Astrocyte of the spinal cord (primary cell): ENCODE results near the gene OLFM2.
"Not testable (repeated sequence)": the region's sequence is repeated elsewhere in the genome, so short reads cannot be mapped to it uniquely, and the experiment has no call there.

Source experiments
- DNase-seq: peaks from one replicate; pipeline ENCODE4 v3.0.0; 2011; ENCODE audit warnings: low read depth, low spot score
- H3K4me3 ChIP-seq: 2 replicates; pipeline ENCODE4 v1.5.1; 2011; ENCODE audit warnings: low read depth, mild to moderate bottlenecking, low read length, moderate library complexity
- in situ Hi-C: cut with HindIII; loops from 2 replicates; pipeline ENCODE4 v1.10.0; 2017; ENCODE audit warnings: low sequenced_read_pairs
- TF ChIP-seq, protein P1 (sequence below): IDR thresholded peaks from 2 replicates; pipeline ENCODE4 v1.5.1; 2012; ENCODE audit warnings: low read depth, mild to moderate bottlenecking, low read length, inconsistent platforms

Gene OLFM2

DNA sequence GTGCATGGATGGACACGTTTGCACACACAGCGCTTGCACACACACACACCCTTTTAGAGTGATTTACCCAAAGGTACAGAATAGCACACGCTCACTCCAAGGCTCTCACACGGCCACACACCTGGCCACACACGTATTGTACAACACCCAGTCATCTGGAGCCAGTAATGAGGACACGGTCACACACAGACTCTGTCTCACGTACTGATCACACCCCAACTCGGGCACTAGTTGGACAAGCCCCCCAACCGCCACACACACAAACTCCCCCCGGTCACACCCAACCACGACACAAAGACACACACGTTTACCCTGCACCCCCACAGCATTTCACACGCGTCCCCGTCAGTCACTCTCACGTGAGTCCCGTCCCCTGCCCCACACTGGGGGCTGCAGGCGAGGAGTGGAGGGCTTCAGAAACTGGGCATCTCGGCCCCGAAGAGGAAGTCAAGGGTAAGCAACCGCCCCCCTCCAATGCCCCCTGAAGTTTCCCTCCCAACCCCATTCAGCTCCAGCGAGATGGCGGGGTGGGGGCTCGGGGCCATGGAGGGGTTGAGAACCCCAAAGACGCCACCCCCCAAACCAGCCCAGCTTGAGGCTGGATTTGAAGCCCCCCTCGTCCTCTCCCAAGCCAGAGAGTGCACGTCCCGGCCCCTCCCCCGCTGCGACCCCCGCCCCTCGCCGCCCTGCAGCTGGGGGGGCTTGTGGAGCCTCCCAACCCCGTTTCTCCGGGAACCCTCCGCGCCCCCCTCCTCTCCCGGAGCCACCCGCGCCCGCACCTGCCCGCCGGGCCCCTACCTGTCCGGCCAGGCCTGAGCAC, 599 bp downstream of the OLFM2 start:
- TF ChIP-seq, protein P1, sequence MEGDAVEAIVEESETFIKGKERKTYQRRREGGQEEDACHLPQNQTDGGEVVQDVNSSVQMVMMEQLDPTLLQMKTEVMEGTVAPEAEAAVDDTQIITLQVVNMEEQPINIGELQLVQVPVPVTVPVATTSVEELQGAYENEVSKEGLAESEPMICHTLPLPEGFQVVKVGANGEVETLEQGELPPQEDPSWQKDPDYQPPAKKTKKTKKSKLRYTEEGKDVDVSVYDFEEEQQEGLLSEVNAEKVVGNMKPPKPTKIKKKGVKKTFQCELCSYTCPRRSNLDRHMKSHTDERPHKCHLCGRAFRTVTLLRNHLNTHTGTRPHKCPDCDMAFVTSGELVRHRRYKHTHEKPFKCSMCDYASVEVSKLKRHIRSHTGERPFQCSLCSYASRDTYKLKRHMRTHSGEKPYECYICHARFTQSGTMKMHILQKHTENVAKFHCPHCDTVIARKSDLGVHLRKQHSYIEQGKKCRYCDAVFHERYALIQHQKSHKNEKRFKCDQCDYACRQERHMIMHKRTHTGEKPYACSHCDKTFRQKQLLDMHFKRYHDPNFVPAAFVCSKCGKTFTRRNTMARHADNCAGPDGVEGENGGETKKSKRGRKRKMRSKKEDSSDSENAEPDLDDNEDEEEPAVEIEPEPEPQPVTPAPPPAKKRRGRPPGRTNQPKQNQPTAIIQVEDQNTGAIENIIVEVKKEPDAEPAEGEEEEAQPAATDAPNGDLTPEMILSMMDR, result no peak
- in situ Hi-C loops, result no loop called here
- DNase-seq, result no peak
- H3K4me3 ChIP-seq, result no peak overlapping the region

DNA sequence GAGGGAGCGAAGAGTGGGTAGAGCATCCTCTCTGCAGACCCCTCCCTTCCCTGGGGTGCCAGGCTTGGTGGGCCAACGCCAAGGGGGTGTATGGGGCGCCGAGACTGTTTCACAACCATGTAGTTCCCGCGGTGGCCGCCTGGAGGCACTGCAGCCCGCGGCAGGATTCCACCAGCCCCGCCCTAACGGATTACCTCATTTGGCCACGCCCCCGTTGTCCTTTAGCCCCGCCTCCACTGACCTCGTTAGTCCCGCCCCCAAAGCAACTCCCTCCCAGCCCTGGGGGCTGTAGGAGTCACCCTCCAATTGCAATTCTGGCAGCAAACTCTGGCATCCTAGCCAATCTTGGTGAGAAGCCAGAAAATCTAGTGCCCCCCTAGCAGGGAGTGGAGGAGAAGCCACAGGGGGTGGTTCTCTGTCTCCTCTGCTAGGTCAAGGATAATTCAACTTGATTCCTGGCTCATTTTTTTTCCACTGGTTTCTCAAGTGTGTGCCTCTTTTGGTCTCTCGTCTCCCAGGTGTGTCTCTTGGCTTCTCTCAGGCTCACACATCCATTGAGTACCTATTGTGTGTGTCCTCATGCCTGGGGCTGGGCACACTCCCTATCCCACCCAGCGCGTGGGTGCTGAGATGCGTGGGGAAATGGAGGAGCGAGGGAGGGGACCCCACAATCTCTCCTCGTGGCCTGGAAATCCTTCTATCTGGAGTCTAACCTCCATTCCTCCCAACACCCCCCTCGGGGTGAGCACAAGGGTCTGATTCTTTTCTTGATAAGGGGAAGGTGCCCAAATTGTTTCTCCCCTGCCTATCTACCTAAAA, 2.0 kb downstream of the OLFM2 start:
- TF ChIP-seq, protein P1, result peak; percentile 89
- peak; percentile 53 for DNase-seq
- no peak overlapping the region for H3K4me3 ChIP-seq
- in situ Hi-C loops, result no loop called here

DNA sequence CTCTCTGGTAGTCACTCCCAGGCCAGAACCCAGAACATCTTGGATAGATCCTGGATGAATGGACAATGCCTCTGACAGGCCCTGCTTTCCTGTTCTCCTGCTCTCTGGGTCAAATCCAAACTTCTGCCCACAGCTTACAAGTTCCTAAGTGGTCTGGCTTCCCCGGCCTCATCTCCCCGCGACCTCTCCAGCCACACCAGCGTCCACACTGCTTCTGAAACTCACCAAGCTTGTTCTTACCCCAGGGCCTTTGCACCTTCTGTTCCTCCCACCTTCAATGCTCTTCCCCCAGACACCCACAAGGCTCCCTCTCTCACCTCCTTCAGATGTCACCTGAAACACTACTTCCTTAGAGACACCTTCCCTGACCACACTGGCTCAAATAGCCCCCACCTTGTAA, 3.5 kb downstream of the OLFM2 start:
- no peak for DNase-seq
- TF ChIP-seq, protein P1, result no peak
- in situ Hi-C loops, result no loop called here
- no peak overlapping the region for H3K4me3 ChIP-seq

DNA sequence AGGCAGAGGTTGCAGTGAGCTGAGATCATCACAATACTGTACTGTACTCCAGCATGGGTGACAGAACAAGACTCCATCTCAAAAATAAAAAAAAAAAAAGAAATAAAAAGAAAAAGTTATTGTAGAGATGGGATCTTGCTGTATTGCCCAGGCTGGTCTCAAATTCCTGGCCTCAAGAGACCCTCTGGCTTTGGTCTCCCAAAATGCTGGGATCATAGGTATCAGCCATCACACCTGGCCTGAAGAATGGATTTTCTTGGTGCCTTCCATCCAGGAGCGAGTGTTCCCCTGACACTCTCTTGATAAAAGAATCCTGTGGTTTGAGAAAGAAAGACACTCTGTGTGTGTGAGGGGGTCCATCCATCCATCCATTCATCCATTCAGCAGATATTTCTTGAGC, 4.7 kb downstream of the OLFM2 start:
- TF ChIP-seq, protein P1, result no peak
- H3K4me3 ChIP-seq, result no peak overlapping the region
- in situ Hi-C loops, result no loop called here
- DNase-seq, result no peak

DNA sequence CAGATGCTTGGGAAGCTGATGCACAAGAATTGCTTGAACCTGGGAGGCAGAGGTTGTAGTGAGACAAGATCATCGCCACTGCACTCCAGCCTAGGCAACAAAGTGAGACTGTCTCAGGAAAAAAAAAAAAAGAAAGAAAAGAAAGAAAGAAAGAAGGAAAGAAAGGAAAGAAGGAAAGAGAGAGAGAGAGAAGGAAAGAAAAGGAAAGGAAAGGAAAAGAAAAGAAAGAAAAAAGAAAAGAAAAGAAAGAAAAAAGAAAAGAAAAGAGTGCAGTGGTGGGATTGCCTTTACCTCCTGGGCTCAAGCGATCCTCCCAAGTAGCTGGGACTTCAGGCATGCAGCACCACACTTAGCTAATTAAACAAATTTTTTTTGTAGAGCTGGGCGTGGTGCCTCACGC, 12.9 kb downstream of the OLFM2 start:
- in situ Hi-C loops, result no loop called here
- TF ChIP-seq, protein P1, result no peak
- DNase-seq, result no peak
- H3K4me3 ChIP-seq, result no peak overlapping the region

DNA sequence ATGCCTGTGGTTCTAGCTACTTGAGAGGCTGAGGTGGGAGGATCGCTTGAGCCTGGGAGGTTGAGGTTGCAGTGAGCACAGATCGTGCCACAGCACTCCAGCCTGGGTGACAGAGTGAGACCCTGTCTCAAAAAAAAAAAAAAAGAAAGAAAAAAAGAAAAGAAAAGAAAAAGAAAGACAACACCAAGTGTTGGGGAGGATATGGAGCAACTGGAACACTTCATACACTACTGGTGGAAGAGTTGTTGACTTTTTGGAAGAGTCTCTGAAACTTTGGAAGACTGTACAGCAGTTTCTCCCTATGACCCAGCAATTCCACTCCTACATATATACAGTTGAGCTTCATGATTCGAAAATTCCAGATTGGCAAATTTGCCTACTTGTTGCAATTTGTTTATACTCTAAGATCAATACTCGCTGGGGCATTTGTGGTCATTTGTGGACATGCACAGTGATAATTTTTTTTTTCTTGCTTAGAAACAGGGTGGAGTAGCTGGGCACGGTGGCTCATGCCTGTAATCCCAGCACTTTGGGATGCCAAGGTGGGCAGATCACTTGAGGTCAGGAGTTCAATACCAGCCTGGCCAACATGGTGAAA, 13.4 kb downstream of the OLFM2 start:
- in situ Hi-C loops, H3K4me3 ChIP-seq: not testable (repeated sequence)

More for the DNA sequence above, 13.4 kb downstream of the OLFM2 start:
- not testable (repeated sequence) for DNase-seq
